HCT116 (cell line): ENCODE results near the gene C1orf141. TPM values are rescaled to one million over a fixed set of nuclear protein-coding genes. Genes with fewer than 3 reads are reported as not detected.

ENCODE experiments used
- ATAC-seq: fragments of 200-7000 bp; cut with Tn5 transposase; 2 replicates; pipeline ENCODE4 v1.9.1; 2020; ENCODE audit warnings: mild to moderate bottlenecking, moderate library complexity
- BruUV-seq: library from RNA; stranded (reverse); fragments of 400-500 nt; replicated peaks from 2 replicates; lab custom pipeline; 2021; lab: Mats Ljungman, UMichigan
- CTCF ChIA-PET: fragments of 300-600 bp; sonication (Branson Sonifier 250); formaldehyde crosslinking; loops from one replicate; lab custom pipeline; 2021; ENCODE audit warnings: antibody characterized with exemption; lab: Charles Lee
- POLR2A ChIA-PET: fragments of 300-600, 350-600 bp; sonication (Branson Sonifier 250); formaldehyde crosslinking; loops from one replicate; lab custom pipeline; 2021; ENCODE audit warnings: antibody characterized with exemption; lab: Charles Lee
- RAD21 ChIA-PET, 2 experiments: fragments of 300-600 bp; sonication (Branson Sonifier 250); formaldehyde crosslinking; loops; one replicate each; lab custom pipeline; 2023; ENCODE audit warnings: low total read pairs in 2 of 2; ENCODE audit not compliant: uncharacterized antibody in 2 of 2, unreplicated experiment in 2 of 2, low non-redundant PET in 1 of 2; lab: Charles Lee
- DNase-seq: peaks from one replicate; pipeline ENCODE4 v3.0.0-alpha.2; 2010; ENCODE audit warnings: low read depth, low spot score
- H2AFZ ChIP-seq: fragments of 200-600 bp; shearing (Covaris generic), sonication (generic); 2 replicates; pipeline ENCODE4 v1.6.1; 2017; ENCODE audit warnings: low read depth, mixed run types, mixed read lengths, antibody characterized with exemption, low read length; ENCODE audit not compliant: poor library complexity, severe bottlenecking
- H3K27ac ChIP-seq: 2 replicates; pipeline ENCODE4 v1.5.1; 2012; ENCODE audit warnings: low read depth, low read length
- H3K27me3 ChIP-seq: fragments of 200-600 bp; sonication (generic); 2 replicates; pipeline ENCODE4 v1.6.1; 2016; ENCODE audit warnings: mixed run types, low read length, mixed read lengths; ENCODE audit not compliant: insufficient read depth
- H3K36me3 ChIP-seq, 2 experiments: fragments of 200-500 bp in 1 of 2; fragments of 200-600 bp in 1 of 2; sonication (Bioruptor generic) in 1 of 2; sonication (generic) in 1 of 2; 2 replicates each; pipeline versions ENCODE4 v1.5.1 to v1.6.1; 2014 to 2016; ENCODE audit warnings: low read length in 2 of 2, inconsistent platforms in 1 of 2, mixed read lengths in 1 of 2, mixed run types in 1 of 2; ENCODE audit not compliant: insufficient read depth in 2 of 2, control insufficient read depth in 1 of 2
- H3K4me1 ChIP-seq, 2 experiments: fragments of 200-600 bp in 1 of 2; sonication (generic) in 1 of 2; 2 replicates each; pipeline versions ENCODE4 v1.5.1 to v1.6.1; 2012 to 2017; ENCODE audit warnings: low read length in 2 of 2, inconsistent platforms in 1 of 2, mild to moderate bottlenecking in 1 of 2, mixed read lengths in 1 of 2, mixed run types in 1 of 2, moderate library complexity in 1 of 2; ENCODE audit not compliant: insufficient read depth in 2 of 2, control insufficient read depth in 1 of 2
- H3K4me2 ChIP-seq: fragments of 200-600 bp; sonication (generic); 2 replicates; pipeline ENCODE4 v1.6.1; 2017; ENCODE audit warnings: mixed run types, low read length, mixed read lengths
- H3K4me3 ChIP-seq, 2 experiments: fragments of 200-600 bp in 1 of 2; sonication (generic) in 1 of 2; replicated peaks in 1 of 2; 2 replicates each; pipeline ENCODE4 v1.5.1; 2011 to 2016; ENCODE audit warnings: low read length in 2 of 2, control low read depth in 1 of 2, low read depth in 1 of 2, mild to moderate bottlenecking in 1 of 2, mixed read lengths in 1 of 2, mixed run types in 1 of 2
- H3K79me2 ChIP-seq: fragments of 200-600 bp; sonication (generic); 2 replicates; pipeline ENCODE4 v1.6.1; 2017; ENCODE audit warnings: mild to moderate bottlenecking, mixed run types, low read length, moderate library complexity, mixed read lengths; ENCODE audit not compliant: insufficient read depth
- H3K9ac ChIP-seq: fragments of 200-600 bp; sonication (generic); 2 replicates; pipeline ENCODE4 v1.6.1; 2016; ENCODE audit warnings: low read length, mixed read lengths
- H3K9me2 ChIP-seq: fragments of 200-600 bp; sonication (generic), shearing (Covaris generic); 2 replicates; pipeline ENCODE4 v1.6.1; 2017; ENCODE audit warnings: mixed run types, mild to moderate bottlenecking, moderate library complexity; ENCODE audit not compliant: insufficient read depth
- H3K9me3 ChIP-seq, 2 experiments: fragments of 200-500 bp in 1 of 2; fragments of 200-600 bp in 1 of 2; sonication (Bioruptor generic) in 1 of 2; sonication (generic) in 1 of 2; 2 replicates each; pipeline ENCODE4 v1.6.1; 2014 to 2017; ENCODE audit warnings: low read length in 2 of 2, mixed read lengths in 2 of 2, inconsistent platforms in 1 of 2, low read depth in 1 of 2, mild to moderate bottlenecking in 1 of 2, mixed run types in 1 of 2, moderate library complexity in 1 of 2; ENCODE audit not compliant: control insufficient read depth in 1 of 2, insufficient read depth in 1 of 2
- H4K20me1 ChIP-seq: fragments of 200-600 bp; sonication (generic), shearing (Covaris generic); 2 replicates; pipeline ENCODE4 v1.6.1; 2017; ENCODE audit warnings: mixed run types, mild to moderate bottlenecking, moderate library complexity; ENCODE audit not compliant: insufficient read depth
- EZH2phosphoT487 ChIP-seq: fragments of 200-600 bp; IDR thresholded peaks from 2 replicates; pipeline ENCODE4 v1.6.1; 2018; ENCODE audit warnings: antibody characterized with exemption, borderline replicate concordance
- FOSL1 ChIP-seq: IDR thresholded peaks from 2 replicates; pipeline ENCODE4 v1.6.1; 2012; ENCODE audit warnings: low read depth
- JUND ChIP-seq: IDR thresholded peaks from 2 replicates; pipeline ENCODE4 v1.6.1; 2012
- MAX ChIP-seq: IDR thresholded peaks from 2 replicates; pipeline ENCODE4 v1.6.1; 2012
- POLR2A ChIP-seq: IDR thresholded peaks from 2 replicates; pipeline ENCODE4 v1.7.0; 2011; ENCODE audit warnings: borderline replicate concordance; ENCODE audit not compliant: insufficient read depth, insufficient read length; ENCODE audit errors: extremely low read depth
- POLR2AphosphoS5 ChIP-seq: IDR thresholded peaks from 2 replicates; pipeline ENCODE4 v1.6.1; 2011; ENCODE audit warnings: mild to moderate bottlenecking, low read depth, low read length, moderate library complexity
- RAD21 ChIP-seq: IDR thresholded peaks from 2 replicates; pipeline ENCODE4 v1.6.1; 2012; ENCODE audit warnings: low read depth, mild to moderate bottlenecking
- REST ChIP-seq: IDR thresholded peaks from 2 replicates; pipeline ENCODE4 v1.6.1; 2012; ENCODE audit warnings: low read depth
- SIN3A ChIP-seq: IDR thresholded peaks from 2 replicates; pipeline ENCODE4 v1.6.1; 2012; ENCODE audit warnings: low read depth
- SRF ChIP-seq: IDR thresholded peaks from 2 replicates; pipeline ENCODE4 v1.6.1; 2012; ENCODE audit warnings: low read depth
- TCF7L2 ChIP-seq: IDR thresholded peaks from 2 replicates; pipeline ENCODE4 v1.7.0; 2011; ENCODE audit warnings: borderline replicate concordance, inconsistent platforms; ENCODE audit not compliant: insufficient read depth, insufficient read length; ENCODE audit errors: extremely low read depth
- ZNF274 ChIP-seq: fragments of 200-500 bp; sonication (Bioruptor generic); IDR thresholded peaks from 2 replicates; pipeline ENCODE4 v1.6.1; 2014; ENCODE audit warnings: mild to moderate bottlenecking, low read depth, low read length, inconsistent platforms
- intact Hi-C: fragments of 100-400 bp; cut with micrococcal nuclease; formaldehyde crosslinking; loops from 2 replicates; pipeline ENCODE4 v1.10.0; 2022
- total RNA-seq: library from RNA; stranded (reverse); gene quantifications from one replicate; pipeline ENCODE4 v1.2.1, GENCODE V29; 2021; ENCODE audit not compliant: unreplicated experiment

C1orf141 gene
- total RNA-seq, 1 experiment from 2014 or later: not detected

- Histone ChIP-seq H3K4me2 (no peak overlapping the region), H3K4me3 (no peak overlapping the region), H2AFZ (no peak overlapping the region), H3K27ac (no peak overlapping the region), H3K36me3 (no peaks in the 10 kb centered on the region), H3K79me2 (no peaks in the 10 kb centered on the region), H3K27me3 (no peaks in the 10 kb centered on the region), H4K20me1 (no peaks in the 10 kb centered on the region), H3K9ac (no peak overlapping the region), H3K4me1 (no peaks in the 10 kb centered on the region), H3K9me3 (no peaks in the 10 kb centered on the region), H3K9me2 (no peaks in the 10 kb centered on the region)
- intact Hi-C loops: no loop called here
- CTCF ChIA-PET: no interaction called here
- ATAC-seq (no peak), DNase-seq (no peak)
- POLR2A ChIA-PET: interaction anchor here (0.6 kb wide), 1 partner anchor 145 kb away, joined by 3 read pairs; no protein-coding TSS in a partner anchor
- TF ChIP-seq TCF7L2: no peak
- TF ChIP-seq MAX: no peak
- TF ChIP-seq POLR2A: no peak
- TF ChIP-seq REST: no peak
- no peak for TF ChIP-seq JUND
- no peak for TF ChIP-seq ZNF274
- no peak for TF ChIP-seq POLR2AphosphoS5
- no peak for TF ChIP-seq EZH2phosphoT487
- TF ChIP-seq FOSL1: no peak
- no peak for TF ChIP-seq SIN3A
- no peak for TF ChIP-seq RAD21
- no peak for TF ChIP-seq SRF
- BruUV-seq: no TSS peak
- RAD21 ChIA-PET: no interaction called here
These were observed 36.2 kb upstream of the C1orf141 start for GRCh38 chr1:67170751-67171573.
